ENCODE data around the gene MAST1.
"Not testable (repeated sequence)": the region's sequence is repeated elsewhere in the genome, so short reads cannot be mapped to it uniquely, and the experiment has no call there.

MAST1 gene

DNA sequence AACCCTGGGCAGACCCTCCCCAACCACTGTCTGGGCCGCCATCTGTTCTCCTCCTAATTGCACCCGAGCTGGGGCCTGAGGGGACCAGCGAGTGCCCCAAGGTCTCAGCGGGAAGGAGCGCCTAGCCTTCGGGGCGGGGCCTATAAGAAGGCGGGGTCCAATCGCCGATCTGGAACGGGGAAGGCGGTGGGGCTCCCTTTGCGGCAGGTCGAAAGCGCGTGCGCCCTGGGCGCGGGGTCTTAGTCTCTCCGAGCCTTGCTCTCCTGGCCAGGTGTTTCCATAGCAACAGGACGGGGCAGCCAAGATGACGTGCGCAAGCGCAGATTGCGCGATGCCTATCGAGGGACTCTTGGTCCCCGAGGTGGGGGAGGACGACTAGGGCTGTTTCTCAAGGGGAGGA lies 2.8 kb downstream of the MAST1 start:
- DNase-seq = no peak

DNA sequence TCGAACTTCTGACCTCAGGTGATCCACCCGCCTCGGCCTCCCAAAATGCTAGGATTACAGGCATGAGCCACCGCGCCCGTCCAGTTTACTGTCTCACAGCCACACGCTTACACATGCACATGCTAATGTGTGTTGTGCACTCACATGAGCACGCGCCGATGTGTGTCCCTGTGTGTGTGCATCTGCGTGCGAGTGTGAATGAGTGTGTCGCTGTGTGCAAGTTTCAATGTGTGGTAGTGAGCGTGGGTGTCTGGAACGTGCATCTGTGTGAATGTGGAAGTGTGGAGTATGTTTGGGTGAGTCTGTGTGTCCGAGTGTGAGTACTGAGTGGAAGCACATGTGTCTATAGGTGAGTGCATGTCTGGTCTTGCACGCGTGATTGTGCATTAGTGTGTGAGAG lies 4.2 kb downstream of the MAST1 start:
- DNase-seq = no peak

DNA sequence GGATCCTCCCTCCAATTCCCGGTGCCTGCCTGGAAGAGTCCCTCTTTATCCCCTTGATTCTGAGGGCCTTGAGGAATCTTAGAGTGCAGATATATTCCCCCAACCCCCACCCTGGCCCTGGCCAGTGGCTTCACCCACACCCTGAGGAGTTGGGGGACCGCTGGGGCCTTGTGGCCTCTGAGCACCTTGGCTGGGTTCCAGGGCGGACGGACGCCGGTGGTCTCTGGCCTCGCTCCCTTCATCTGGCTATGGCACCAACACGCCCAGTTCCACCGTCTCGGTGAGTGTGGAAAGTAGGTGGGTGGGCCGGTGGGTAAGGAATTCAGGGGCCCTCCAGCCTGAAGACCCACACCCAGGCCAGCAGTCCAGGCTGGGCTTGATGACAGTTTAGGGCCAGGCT lies 5.0 kb downstream of the MAST1 start:
- DNase-seq = no peak

DNA sequence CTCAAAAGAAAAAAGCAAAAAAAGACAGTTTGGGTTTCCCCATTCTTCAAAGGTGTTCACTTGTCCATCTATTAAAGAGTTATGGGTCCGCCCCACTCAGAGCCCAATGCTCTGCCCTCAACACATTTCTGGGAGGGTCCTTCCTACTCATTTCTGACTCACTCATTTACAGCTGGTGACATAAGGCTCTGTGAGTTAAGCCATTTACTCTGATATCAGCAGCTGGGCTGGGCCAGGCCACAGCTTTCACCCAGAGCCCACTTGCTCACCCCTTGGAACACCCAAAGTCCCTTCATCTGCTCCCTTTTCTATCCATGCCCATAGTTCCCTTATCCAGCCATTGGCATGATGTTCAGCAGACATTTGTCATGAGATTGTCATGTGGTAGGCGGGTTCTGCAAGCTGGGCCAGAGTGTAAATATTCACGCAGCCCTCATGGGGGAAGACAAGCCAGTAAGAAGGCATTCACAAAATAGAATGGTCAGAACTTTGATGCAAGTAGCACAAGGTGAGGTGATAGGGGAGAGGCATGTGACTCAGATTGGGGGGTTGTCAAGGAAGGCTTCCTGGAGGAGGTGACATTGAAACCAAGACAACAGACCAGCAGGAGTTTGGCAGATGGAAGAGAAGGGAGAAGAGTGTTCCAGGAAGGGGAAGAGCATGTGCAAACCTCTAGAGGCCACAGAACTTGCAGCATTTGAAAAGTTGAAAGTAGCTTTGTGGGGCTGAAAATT lies 5.9 kb downstream of the MAST1 start:
- DNase-seq = no peak

DNA sequence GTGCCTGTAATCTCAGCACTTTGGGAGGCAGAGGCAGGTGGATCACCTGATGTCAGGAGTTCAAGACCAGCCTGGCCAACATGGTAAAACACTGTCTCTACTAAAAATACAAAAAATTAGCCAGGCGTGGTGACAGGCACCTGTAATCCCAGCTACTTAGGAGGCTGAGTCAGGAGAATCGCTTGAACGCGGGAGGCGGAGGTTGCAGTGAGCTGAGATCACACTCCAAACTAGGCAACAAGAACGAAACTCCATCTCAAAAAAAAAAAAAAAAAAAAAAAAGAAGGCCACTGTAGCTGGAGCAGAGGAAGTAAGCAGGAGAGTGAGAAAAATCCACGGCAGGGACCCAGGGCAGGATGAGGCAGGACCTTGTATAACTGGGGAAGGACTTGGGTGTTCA lies 8.3 kb downstream of the MAST1 start:
- DNase-seq = not testable (repeated sequence)

DNA sequence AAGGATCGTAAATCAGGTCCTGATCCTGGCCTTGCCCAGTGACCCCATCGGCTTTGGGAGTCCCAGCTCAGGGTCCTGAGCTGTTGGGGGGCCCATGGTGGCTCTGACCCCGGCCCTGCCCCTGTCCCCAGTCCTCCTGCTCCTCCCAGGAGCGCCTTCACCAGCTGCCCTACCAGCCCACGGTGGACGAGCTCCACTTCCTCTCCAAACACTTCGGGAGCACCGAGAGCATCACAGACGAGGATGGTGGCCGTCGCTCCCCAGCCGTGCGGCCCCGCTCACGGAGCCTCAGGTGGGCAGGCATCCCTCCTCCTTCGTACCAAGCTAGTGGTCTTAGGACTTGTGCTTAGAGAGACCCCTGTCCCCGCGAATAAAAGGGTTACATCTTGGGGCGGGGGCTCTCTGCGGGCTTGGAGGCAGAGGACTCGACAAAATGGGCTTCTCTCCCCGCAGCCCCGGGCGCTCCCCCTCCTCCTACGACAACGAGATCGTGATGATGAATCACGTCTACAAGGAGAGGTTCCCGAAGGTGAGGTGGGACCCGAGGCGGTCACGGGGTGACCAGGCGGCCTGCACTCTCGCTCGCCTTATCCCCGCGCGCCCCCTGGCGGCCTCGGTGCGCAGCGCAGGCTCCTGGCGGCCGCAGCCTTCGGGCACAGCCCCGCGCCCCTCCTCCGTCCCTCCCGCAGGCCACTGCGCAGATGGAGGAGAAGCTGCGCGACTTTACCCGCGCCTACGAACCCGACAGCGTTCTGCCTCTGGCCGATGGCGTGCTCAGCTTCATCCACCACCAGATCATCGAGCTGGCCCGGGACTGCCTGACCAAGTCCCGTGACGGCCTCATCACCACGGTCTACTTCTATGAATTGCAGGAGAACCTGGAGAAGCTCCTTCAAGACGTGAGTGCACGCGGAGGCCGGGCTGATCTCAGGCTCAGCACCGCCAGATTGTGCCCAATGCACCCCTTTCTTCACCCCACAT lies 9.1 kb downstream of the MAST1 start:
- peak; percentile 57 for DNase-seq

DNA sequence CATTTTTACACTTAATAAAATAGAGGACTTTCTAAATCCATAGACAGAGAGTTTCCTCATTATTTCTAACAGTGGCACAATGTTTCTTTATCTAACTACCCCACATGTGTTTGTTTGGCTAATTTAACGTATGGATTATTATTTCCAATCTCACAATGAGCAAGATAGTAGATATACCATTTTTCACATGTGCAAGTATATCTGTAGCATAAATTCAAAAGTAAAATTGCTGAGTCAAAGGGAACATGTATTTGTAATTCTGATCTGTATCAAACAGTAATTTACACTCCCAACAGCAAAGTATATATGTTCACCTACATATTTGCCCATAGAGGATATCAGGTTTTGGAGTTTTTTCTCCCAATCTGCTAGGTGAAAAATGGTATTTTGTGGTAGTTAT lies 18.3 kb downstream of the MAST1 start:
- no peak for DNase-seq

DNA sequence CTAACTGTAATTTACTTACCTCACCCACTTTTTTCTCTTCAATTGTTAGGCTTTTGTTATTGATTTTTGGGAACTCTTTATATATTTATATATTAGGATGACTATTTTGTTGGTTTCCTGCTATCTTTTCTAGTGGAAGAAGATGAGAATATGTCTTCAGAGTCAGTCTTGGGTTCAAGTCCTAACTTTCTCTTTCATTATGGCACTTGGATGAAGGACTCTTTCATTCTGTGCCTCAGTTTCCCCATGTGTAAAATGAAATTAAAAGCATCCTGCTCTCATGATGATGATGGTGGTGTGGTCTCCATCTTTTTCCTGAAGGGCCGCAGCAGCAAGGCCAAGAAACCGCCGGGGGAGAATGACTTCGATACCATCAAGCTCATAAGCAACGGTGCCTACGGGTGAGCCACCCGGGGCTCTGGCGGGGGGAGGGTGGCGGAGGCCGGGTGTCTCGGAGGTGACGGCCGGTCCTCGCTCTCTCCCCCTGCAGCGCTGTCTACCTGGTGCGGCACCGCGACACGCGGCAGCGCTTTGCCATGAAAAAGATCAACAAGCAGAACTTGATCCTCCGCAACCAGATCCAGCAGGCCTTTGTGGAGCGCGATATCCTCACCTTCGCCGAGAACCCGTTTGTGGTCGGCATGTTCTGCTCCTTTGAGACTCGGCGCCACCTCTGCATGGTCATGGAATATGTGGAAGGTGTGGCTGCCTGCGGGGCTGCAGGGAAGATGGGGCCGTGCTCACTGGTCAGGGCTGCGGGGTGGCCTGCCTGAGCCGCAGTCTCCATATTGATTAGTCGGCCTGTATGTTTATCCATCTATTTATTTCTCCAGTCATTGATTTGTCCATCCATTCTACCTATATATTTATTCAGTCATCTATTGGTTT lies 20.0 kb downstream of the MAST1 start:
- no peak for DNase-seq

DNA sequence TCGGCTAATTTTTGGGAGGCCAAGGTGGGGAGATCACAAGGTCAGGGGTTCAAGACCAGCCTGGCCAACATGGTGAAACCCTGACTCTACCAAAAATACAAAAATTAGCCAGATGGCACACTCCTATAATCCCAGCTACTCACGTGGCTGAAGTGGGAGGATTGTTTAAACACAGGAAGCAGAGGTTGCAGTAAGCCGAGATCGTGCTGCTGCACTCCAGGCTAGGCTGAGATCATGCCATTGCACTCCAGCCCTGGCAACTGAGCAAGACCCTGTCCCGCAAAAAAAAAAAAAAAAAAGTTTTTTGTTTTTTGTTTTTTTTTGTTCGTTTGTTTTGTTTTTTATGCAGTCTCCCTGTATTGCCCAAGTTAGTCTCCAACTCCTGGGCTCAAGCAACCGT lies 21.2 kb downstream of the MAST1 start:
- no peak for DNase-seq

DNA sequence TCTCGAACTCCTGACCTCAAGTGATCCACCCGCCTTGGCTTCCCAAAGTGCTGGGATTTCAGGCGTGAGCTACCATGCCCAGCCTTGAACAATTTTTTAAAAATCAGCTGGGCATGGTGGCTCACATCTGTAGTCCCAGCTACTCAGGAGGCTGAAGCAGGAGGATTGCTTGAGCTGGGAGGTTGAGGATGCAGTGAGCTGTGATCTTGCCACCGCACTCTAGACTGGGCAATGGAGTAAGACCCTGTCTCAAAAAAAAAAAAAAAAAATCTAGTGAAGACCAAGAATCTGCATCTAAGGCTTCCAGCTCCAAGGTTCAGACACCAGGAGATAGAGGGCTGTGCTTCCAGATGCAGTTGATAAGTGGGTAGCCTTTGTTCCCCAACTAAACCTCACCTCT lies 25.8 kb downstream of the MAST1 start:
- DNase-seq = no peak

DNA sequence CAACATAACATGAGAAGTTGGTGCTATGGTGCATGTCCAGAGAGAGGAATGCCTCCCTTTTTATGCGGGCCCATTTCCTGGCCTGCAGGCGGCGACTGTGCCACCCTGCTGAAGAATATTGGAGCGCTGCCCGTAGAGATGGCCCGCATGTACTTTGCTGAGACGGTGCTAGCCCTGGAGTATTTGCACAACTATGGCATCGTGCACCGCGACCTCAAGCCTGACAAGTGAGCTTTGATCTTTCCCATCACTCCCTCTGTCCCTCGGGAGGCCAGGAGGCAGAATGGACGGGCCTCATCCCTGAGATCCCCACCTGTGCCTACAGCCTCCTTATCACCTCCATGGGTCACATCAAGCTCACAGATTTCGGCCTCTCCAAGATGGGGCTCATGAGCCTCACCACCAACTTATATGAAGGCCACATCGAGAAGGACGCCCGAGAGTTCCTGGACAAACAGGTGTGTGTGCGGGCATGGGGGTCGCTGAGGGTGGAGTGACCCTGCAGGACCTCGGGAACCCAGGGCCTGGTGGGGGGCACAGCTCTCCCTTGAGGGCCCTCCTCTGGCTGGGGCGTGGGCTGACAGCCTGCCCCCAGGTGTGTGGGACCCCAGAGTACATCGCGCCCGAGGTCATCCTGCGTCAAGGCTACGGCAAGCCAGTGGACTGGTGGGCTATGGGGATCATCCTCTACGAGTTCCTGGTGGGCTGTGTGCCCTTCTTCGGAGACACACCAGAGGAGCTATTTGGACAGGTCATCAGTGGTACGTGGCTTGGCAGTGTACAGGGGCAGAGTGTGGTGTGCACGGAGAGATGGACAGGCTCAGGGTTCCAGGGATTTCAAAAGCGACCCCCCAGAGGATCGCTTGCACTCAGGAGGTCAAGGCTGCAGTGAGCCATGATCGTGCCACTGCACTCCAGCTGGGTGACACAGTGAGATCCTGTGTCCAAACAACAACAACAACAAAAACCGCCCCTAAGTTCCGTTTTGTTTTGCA lies 26.7 kb downstream of the MAST1 start:
- DNase-seq = no peak

DNA sequence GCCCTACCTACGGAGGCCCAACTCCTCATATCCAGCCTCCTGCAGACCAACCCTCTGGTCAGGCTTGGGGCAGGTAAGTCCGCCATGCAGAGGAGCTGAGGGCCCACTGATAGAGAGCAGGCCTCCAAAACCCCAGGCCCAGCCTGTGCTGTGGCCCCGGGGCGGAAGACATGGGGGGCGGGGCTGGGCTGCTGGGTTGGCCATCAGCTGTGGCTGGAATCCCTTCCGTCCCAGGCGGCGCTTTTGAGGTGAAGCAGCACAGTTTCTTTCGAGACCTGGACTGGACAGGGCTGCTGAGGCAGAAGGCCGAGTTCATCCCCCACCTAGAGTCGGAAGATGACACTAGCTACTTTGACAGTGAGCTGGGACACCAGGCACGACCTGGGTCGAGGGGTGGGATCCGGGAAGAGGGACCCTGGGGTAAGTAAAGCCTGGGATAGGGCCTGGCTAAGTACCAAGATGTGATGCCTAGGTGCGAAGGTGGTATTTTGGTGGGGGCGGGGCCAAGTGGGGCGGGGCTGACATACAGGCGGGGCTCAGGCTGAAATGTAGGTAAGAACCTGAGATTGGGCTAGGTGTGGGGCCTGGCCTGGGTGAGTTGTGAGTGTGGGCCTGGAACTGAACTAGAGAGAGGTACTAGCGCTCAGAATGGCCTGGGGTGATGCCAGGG lies 27.6 kb downstream of the MAST1 start:
- DNase-seq = no peak

DNA sequence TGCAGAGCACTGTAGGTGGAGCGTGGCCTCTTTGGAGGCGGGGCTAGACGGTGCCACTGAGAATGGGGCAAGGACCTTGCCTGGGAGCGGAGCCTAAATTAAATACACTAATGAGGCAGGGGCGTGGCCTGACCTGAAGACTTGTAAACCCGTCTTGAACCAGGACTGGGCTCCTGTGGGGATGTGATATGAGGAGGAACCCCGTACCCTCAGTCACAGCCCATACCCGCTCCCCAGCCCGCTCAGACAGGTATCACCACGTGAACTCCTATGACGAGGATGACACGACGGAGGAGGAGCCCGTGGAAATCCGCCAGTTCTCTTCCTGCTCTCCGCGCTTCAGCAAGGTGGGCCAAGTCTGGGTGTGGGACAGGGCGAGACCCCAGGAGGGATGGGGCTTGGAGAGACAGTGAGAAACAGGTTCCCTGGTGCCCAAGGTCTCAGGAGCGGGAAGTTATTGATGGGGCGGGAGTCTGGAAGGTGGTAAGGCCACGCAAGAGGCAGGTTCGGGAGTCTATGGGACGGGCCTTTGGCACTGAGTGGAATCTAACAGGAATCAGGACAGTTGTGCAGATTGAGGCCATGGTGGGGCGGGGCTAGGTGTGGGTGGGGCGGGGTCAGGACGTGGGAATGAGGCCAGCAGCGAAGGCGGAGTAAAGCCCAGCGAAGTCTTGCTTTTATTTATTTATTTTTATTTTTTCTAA lies 28.3 kb downstream of the MAST1 start:
- no peak for DNase-seq

DNA sequence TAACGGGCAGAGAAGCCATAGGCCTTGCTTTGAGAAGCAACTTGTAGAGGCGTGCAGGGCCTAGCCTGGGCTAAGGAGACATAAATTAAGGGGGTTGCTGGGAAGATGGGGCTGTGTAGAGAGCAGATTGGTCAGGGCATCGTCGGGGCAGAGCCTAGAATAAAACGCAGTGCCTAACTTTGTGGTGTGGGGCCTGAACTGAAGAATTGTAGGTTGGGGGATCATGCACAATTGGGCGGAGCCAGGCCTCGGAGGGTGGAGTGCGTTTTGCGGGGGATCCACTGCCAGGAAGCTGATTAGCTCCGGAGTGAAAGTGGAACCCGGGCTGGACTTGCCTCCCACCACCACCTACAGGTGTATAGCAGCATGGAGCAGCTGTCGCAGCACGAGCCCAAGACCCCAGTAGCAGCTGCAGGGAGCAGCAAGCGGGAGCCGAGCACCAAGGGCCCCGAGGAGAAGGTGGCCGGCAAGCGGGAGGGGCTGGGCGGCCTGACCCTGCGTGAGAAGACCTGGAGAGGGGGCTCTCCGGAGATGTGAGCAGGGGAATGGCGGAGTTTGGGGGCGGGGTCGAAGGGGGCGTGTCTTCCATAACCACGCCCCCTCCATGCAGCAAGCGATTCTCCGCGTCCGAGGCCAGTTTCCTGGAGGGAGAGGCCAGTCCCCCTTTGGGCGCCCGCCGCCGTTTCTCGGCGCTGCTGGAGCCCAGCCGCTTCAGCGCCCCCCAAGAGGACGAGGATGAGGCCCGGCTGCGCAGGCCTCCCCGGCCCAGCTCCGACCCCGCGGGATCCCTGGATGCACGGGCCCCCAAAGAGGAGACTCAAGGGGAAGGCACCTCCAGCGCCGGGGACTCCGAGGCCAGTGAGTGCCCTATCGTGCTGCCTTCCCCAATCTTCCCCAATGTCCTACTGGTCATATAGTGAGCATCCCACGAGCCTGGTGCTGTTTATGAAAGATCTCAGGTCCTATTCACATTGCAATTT lies 29.1 kb downstream of the MAST1 start:
- DNase-seq = no peak

DNA sequence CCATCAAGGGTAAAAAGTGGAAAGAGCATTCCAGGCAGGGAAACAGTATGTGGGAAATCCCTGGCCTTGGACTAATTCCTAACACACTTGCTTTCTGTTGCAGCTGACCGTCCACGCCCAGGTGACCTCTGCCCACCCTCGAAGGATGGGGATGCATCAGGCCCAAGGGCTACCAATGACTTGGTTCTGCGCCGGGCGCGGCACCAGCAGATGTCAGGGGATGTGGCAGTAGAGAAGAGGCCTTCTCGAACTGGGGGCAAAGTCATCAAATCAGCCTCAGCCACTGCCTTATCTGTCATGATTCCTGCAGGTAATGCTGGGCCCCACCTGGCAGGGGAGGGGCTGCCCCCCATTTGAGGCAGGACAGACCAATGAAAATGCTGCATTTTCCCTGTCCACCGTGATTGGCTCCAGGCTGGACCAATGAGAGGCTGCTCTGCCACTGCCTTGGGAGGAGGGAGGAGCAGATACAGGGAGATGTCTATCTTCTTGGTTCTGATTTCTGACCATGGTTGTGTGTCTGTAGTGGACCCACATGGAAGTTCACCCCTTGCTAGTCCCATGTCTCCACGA lies 30.3 kb downstream of the MAST1 start:
- DNase-seq = no peak

DNA sequence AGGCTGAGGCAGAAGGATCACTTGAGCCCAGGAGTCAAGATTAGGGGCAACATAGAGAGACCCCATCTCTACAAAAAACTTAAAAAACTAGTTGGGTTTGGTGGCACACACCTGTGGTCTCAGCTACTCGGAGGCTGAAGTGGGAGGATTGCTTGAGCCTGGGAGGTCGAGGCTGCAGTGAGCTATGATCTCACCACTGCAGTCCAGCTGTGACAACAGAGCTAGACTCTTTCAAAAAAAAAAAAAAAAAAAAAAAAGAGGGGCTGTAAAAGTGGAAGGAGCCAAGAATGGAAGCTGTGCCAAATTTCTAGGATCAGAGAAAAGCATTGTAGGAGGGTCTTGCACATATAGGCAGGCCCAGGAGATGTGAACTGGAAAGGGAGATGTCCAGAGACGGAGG lies 33.4 kb downstream of the MAST1 start:
- DNase-seq = no peak

DNA sequence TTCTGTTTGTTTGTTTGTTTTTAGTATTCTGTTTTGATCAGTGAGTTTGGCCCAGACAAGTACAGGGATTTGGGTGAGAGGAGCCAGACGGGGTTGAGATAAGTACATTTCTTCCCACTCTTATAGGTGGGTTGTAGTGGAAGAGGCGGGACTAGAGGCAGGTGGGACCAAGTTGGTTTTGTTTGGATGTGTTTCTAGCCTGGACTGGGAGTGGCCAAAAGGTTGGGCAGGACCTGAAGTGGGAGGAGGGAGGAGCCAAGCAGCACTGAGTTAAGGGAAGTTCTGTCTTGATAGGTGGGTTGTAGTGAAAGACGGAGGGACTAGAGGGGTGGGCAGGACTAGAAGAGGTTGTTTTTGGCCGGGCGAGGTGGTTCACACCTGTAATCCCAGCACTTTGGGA lies 33.9 kb downstream of the MAST1 start:
- DNase-seq = no peak

DNA sequence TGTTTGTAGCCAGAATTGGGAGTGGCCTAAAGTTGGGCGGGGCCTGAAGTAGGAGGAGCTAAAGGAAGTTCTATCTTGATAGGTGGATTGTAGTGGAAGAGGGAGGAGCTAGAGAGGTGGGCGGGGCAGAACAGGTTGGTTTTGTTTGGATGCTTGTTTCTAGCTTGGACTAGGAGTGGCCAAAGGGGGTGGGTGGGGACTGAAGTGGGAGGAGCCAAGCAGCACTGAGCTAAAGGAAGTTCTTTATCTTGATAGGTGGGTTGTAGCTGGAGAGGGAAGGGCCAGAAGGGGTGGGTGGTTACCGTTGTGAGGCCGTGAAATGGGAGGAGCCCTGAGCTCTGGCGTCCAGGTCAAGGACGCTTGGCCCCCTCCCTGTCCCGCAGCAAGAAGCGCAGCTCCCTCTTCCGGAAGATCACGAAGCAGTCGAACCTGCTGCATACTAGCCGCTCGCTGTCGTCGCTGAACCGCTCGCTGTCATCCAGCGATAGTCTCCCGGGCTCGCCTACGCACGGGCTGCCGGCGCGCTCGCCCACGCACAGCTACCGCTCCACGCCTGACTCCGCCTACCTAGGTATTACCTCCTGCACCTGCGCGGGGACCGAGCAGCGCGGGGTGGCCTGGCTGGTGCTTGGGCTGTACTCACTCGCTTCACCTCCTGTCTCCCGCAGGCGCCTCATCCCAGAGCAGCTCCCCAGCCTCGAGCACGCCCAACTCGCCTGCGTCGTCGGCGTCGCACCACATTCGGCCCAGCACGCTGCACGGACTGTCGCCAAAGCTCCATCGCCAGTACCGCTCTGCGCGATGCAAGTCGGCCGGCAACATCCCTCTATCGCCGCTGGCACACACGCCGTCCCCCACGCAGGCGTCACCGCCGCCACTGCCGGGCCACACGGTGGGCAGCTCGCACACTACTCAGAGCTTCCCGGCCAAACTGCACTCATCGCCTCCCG lies 34.9 kb downstream of the MAST1 start:
- DNase-seq = no peak

Measured in NCI-H1092 (cell line).